Measurements from ENCODE around the gene ZNF654. TPM values are rescaled to one million over a fixed set of nuclear protein-coding genes. Genes with fewer than 3 reads are reported as not detected.

ZNF654 gene
- total and polyA plus RNA-seq, 2 of the 13 experiments (the other 11 are each of a cell fraction or from before 2014, with no cell fraction given), result 1.8 to 4.1 TPM

DNA sequence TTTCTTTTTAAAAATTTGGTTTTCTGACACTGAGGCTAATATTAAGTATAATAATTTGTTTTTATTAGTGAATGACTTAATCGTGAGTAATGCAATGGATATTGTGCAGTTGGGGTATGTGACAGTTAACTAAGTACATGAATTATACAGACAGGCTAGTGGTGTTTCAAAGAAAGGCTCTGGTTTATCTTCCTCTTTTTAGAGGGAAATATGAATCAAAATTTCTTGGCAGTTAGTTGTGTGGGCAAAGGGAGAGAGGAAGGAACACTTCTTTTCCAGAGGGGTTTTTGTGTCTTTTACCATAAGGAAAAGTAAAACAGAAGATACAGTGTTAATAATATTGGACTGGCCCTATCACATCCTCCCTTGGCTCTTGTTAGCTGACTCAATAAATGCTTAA lies 2.7 kb downstream of the ZNF654 start (continued):
- no peak for TF ChIP-seq ZBTB14 (CRISPR knock-in tag; IDR thresholded peaks at IDR 0.05)
- TF ChIP-seq, protein P1, sequence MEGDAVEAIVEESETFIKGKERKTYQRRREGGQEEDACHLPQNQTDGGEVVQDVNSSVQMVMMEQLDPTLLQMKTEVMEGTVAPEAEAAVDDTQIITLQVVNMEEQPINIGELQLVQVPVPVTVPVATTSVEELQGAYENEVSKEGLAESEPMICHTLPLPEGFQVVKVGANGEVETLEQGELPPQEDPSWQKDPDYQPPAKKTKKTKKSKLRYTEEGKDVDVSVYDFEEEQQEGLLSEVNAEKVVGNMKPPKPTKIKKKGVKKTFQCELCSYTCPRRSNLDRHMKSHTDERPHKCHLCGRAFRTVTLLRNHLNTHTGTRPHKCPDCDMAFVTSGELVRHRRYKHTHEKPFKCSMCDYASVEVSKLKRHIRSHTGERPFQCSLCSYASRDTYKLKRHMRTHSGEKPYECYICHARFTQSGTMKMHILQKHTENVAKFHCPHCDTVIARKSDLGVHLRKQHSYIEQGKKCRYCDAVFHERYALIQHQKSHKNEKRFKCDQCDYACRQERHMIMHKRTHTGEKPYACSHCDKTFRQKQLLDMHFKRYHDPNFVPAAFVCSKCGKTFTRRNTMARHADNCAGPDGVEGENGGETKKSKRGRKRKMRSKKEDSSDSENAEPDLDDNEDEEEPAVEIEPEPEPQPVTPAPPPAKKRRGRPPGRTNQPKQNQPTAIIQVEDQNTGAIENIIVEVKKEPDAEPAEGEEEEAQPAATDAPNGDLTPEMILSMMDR (CRISPR knock-in tag; IDR thresholded peaks at IDR 0.05), result no peak
- TF ChIP-seq KDM3A (CRISPR knock-in tag; IDR thresholded peaks at IDR 0.05; ENCODE audit: low read depth), result no peak
- TF ChIP-seq, protein P2, sequence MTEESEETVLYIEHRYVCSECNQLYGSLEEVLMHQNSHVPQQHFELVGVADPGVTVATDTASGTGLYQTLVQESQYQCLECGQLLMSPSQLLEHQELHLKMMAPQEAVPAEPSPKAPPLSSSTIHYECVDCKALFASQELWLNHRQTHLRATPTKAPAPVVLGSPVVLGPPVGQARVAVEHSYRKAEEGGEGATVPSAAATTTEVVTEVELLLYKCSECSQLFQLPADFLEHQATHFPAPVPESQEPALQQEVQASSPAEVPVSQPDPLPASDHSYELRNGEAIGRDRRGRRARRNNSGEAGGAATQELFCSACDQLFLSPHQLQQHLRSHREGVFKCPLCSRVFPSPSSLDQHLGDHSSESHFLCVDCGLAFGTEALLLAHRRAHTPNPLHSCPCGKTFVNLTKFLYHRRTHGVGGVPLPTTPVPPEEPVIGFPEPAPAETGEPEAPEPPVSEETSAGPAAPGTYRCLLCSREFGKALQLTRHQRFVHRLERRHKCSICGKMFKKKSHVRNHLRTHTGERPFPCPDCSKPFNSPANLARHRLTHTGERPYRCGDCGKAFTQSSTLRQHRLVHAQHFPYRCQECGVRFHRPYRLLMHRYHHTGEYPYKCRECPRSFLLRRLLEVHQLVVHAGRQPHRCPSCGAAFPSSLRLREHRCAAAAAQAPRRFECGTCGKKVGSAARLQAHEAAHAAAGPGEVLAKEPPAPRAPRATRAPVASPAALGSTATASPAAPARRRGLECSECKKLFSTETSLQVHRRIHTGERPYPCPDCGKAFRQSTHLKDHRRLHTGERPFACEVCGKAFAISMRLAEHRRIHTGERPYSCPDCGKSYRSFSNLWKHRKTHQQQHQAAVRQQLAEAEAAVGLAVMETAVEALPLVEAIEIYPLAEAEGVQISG (CRISPR knock-in tag; IDR thresholded peaks at IDR 0.05), result no peak
- no peak for TF ChIP-seq HNRNPUL1 (IDR thresholded peaks at IDR 0.05; ENCODE audit: low read depth, low read length)
- TF ChIP-seq MAX (IDR thresholded peaks at IDR 0.05), result no peak
- no peak for TF ChIP-seq PHF21A (CRISPR knock-in tag; IDR thresholded peaks at IDR 0.05)

GRCh38 chr3:88075072-88075471 lies 16.0 kb downstream of the ZNF654 start:
- Histone ChIP-seq H3K4me3 (replicated peaks in 1 of 3; ENCODE audit: insufficient read depth in 1 of 3, low read depth in 2 of 3, low read length in 3 of 3) (no peak overlapping the region), H2AFZ (ENCODE audit: low read length) (no peak overlapping the region), H3K79me2 (ENCODE audit: insufficient read depth, low read length) (peaks cover 54% of the 10 kb centered on the region), H3K27me3 (ENCODE audit: control insufficient read depth in 1 of 2, insufficient read depth in 2 of 2, low read length in 2 of 2) (no peaks in the 10 kb centered on the region), H3K27ac (ENCODE audit: extremely low read length, insufficient read depth, low read length) (no peak overlapping the region), H3K36me3 (replicated peaks in 1 of 2; ENCODE audit: control insufficient read depth in 1 of 2, insufficient read depth in 2 of 2, low read length in 2 of 2) (no peaks in the 10 kb centered on the region), H3K4me2 (ENCODE audit: low read depth, low read length) (no peak overlapping the region), H4K20me1 (ENCODE audit: insufficient read depth, low read length) (no peaks in the 10 kb centered on the region; the same call in 1 of the 2 replicates), H3K4me1 (ENCODE audit: insufficient read depth, low read length) (peaks cover 9% of the 10 kb centered on the region; the same call in 1 of the 2 replicates), H3K9ac (ENCODE audit: insufficient read depth, low read depth, low read length) (no peak overlapping the region), H3K9me3 (ENCODE audit: low read length) (no peaks in the 10 kb centered on the region)
- BruUV-seq (replicated peaks), result no TSS peak
- ATAC-seq (no peak), FAIRE-seq (no peak), DNase-seq (ENCODE audit: low spot score) (no peak)
- WGBS (ENCODE audit: low lambda C conversion rate), result 92% methylated on average over 2 of the region's 2 CpGs
- in situ Hi-C loops (cut with HindIII; ENCODE audit: extremely low pct_ligation_motif_present, low pct_unique_long_range_greater_than_20kb), result no loop called here
- ChIA-PET POLR2A (no interaction called here), CTCF (ENCODE audit: low intra/inter-chr PET ratio, low total read pairs) (no interaction called here)
- intact Hi-C loops (cut with micrococcal nuclease; ENCODE audit: unreplicated experiment), result no loop called here
- TF ChIP-seq ZNF660 (CRISPR knock-in tag; IDR thresholded peaks at IDR 0.05; ENCODE audit: borderline replicate concordance, low read depth) (no peak), ZNF670 (CRISPR knock-in tag; IDR thresholded peaks at IDR 0.05; ENCODE audit: borderline replicate concordance) (no peak), ZNF382 (CRISPR knock-in tag; IDR thresholded peaks at IDR 0.05; ENCODE audit: borderline replicate concordance) (no peak), ATM (IDR thresholded peaks at IDR 0.05; ENCODE audit: borderline replicate concordance) (no peak)

Measured in HepG2 (cell line).